Prostate gland (tissue), 2 donors: ENCODE results near the gene SPRR2B. TPM values are rescaled to one million over a fixed set of nuclear protein-coding genes. Genes with fewer than 3 reads are reported as not detected.

Experiments
- DNase-seq: peaks from one replicate; pipeline ENCODE4 v3.0.0-alpha.2; 2019; ENCODE audit warnings: low spot score
- H3K27ac ChIP-seq, 2 donors: fragments of 200-600 bp; sonication (generic); 2 replicates each; pipeline ENCODE4 v1.5.1; 2017 to 2019
- H3K27me3 ChIP-seq: fragments of 200-600 bp; sonication (generic); replicated peaks from 2 replicates; pipeline ENCODE4 v1.5.1; 2019; ENCODE audit not compliant: insufficient read depth
- H3K36me3 ChIP-seq, 2 donors: fragments of 200-600 bp; sonication (generic); 1 replicate in 1 of 2; 2 replicates in 1 of 2; pipeline versions ENCODE4 v1.5.1 to v1.8.1; 2017 to 2019
- H3K4me1 ChIP-seq: fragments of 200-600 bp; sonication (generic); replicated peaks from 2 replicates; pipeline ENCODE4 v1.5.1; 2019
- H3K4me3 ChIP-seq, 2 donors: fragments of 200-600 bp; sonication (generic); 2 replicates each; pipeline ENCODE4 v1.5.1; 2017 to 2019
- H3K9me3 ChIP-seq: fragments of 200-600 bp; sonication (generic); 2 replicates; pipeline ENCODE4 v1.5.1; 2017
- POLR2A ChIP-seq: fragments of 450-650 bp; IDR thresholded peaks from one replicate; pipeline ENCODE4 v1.6.1; 2016; ENCODE audit warnings: antibody characterized with exemption, mild to moderate bottlenecking
- POLR2AphosphoS5 ChIP-seq: sonication (generic); formaldehyde crosslinking; IDR thresholded peaks from one replicate; pipeline ENCODE4 v1.6.1; 2017; ENCODE audit warnings: antibody characterized with exemption
- WGBS: methylation state at CpG from one replicate; pipeline ENCODE4 v1.1.5; 2018; 5-methylcytosine and 5-hydroxymethylcytosine counted together
- intact Hi-C: fragments of 100-400 bp; cut with DNase I; formaldehyde crosslinking; loops from one replicate; pipeline ENCODE4 v1.14.2; 2022
- total RNA-seq, 2 donors: library from RNA; depleted of rRNA; stranded (reverse); fragments of >200 nt; gene quantifications; one replicate each; pipeline ENCODE4 v1.1.0, GENCODE V29; 2016
- TF ChIP-seq, protein P1 (sequence below), 4 experiments: fragments of 200-600 bp in 2 of 4; fragments of 450-650 bp in 2 of 4; sonication (generic) in 2 of 4; IDR thresholded peaks; 1 replicate in 3 of 4; 2 replicates in 1 of 4; pipeline ENCODE4 v1.5.1; 2016 to 2019; ENCODE audit warnings: antibody characterized with exemption in 4 of 4, mild to moderate bottlenecking in 2 of 4, moderate library complexity in 2 of 4

The SPRR2B gene
- total RNA-seq, 2 donors from 2014 or later, result not detected

DNA sequence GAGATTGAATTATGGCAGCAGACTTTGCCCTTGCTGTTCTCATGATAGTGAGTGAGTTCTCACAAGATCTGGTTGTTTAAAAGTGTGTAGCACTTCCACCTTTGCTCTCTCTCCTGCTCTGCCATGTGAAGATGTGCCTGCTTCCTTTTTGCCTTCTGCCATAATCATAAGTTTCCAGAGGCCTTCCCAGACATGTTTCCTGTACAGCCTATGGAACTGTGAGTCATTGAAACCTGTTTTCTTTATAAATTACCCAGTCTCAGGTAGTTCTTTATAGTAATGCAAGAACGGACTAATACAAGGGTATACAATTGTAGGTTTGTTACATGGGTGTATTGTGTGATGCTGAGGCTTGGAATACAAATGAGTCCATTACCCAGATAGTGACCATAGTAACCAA, 36.2 kb downstream of the SPRR2B start:
- Histone ChIP-seq H3K9me3 (no peaks in the 10 kb centered on the region), H3K27me3 (no peaks in the 10 kb centered on the region), H3K36me3 (no peaks in the 10 kb centered on the region), H3K4me3 (no peak overlapping the region), H3K27ac (no peak overlapping the region), H3K4me1 (no peaks in the 10 kb centered on the region)
- WGBS, result 75% methylated on average over 1 of the region's 1 CpG
- intact Hi-C loops, result no loop called here
- TF ChIP-seq POLR2AphosphoS5 (no peak), POLR2A (no peak)
- TF ChIP-seq, protein P1, sequence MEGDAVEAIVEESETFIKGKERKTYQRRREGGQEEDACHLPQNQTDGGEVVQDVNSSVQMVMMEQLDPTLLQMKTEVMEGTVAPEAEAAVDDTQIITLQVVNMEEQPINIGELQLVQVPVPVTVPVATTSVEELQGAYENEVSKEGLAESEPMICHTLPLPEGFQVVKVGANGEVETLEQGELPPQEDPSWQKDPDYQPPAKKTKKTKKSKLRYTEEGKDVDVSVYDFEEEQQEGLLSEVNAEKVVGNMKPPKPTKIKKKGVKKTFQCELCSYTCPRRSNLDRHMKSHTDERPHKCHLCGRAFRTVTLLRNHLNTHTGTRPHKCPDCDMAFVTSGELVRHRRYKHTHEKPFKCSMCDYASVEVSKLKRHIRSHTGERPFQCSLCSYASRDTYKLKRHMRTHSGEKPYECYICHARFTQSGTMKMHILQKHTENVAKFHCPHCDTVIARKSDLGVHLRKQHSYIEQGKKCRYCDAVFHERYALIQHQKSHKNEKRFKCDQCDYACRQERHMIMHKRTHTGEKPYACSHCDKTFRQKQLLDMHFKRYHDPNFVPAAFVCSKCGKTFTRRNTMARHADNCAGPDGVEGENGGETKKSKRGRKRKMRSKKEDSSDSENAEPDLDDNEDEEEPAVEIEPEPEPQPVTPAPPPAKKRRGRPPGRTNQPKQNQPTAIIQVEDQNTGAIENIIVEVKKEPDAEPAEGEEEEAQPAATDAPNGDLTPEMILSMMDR (IDR thresholded peaks at IDR 0.05), result no peak
- DNase-seq, result no peak

DNA sequence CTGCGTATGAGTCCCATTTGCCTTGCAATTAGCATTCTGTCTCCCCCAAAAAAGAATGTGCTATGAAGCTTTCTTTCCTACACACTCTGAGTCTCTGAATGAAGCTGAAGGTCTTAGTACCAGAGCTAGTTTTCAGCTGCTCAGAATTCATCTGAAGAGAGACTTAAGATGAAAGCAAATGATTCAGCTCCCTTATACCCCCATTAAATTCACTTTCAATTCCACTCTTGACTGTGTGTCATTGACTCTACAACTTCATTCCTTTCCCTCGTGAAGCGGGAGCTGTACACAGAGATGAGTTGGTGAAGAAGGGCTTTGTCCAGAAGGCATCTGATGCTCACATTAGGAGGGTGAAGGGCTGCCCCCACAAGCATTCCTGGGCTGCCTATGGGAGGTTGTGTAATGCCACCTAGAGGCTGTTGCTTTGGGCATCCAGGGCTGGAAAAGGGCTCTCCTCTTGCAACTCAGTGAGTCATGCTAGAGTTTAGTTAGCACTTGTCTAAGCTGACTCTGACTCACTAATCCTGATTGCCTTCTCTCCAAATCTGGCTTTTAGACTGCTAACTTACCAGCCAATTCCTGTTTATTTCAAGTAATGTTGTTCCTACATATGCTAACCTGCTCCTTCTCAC, 38.6 kb downstream of the SPRR2B start:
- Histone ChIP-seq H3K27ac (no peak overlapping the region), H3K36me3 (no peaks in the 10 kb centered on the region), H3K4me3 (no peak overlapping the region), H3K9me3 (no peaks in the 10 kb centered on the region), H3K27me3 (no peaks in the 10 kb centered on the region), H3K4me1 (no peaks in the 10 kb centered on the region)
- WGBS, result 30% methylated on average over 3 of the region's 3 CpGs
- no peak for DNase-seq
- intact Hi-C loops, result no loop called here
- TF ChIP-seq POLR2A (no peak), POLR2AphosphoS5 (no peak)
- TF ChIP-seq, protein P1 (IDR thresholded peaks at IDR 0.05), result no peak

DNA sequence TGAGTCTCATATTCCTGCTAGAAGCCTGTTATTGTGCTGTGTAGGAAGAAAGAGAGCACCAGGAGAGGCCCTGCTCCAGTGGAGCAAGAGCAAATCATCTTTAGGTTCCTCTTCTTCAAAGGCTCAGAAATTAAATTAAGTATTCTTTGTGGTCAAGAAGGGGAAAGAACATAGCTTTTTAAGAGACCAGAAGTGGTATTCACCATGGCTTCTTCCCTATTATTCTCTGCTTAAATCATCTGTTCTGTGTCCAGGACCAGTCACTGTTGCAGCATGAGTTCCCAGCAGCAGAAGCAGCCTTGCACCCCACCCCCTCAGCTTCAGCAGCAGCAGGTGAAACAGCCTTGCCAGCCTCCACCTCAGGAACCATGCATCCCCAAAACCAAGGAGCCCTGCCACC, 39.3 kb downstream of the SPRR2B start:
- H3K36me3 ChIP-seq, result no peaks in the 10 kb centered on the region
- TF ChIP-seq POLR2AphosphoS5, result no peak
- TF ChIP-seq, protein P1 (IDR thresholded peaks at IDR 0.05), result no peak
- TF ChIP-seq POLR2A, result no peak
- H3K4me3 ChIP-seq, result no peak overlapping the region
- H3K9me3 ChIP-seq, result no peaks in the 10 kb centered on the region
- intact Hi-C loops, result no loop called here
- H3K4me1 ChIP-seq, result no peaks in the 10 kb centered on the region
- H3K27me3 ChIP-seq, result no peaks in the 10 kb centered on the region
- DNase-seq, result no peak
- no peak overlapping the region for H3K27ac ChIP-seq

DNA sequence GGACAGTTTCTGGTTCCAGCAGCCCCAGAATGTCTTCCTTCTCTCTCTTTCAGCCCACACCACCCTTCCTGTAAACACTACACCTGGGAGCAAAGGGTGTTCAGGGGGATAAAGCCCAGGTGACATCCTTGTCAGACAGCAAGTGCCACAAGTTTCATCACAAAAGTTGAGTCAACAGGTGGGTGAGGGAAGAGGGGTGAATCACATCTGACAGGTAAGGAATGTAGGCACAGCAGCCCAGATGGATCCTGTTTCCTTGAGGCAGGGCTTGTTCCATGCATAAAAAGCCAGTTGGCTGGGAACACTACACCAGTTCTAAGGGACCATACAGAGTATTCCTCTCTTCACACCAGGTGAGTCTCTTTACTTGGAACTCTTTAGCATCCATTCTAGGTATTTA, 40.5 kb downstream of the SPRR2B start, which contains the start of gene SPRR1B:
Gene SPRR1B (plus strand): TSS at position 309 of the 400 bp plus-strand sequence. CDS start 1,143 bp downstream, outside the sequence.
- Histone ChIP-seq H3K27me3 (no peaks in the 10 kb centered on the region), H3K27ac (no peak within 1 kb of the TSS), H3K4me3 (no peak within 1 kb of the TSS), H3K4me1 (no peaks in the 10 kb centered on the region), H3K36me3 (no peaks in the 10 kb centered on the region), H3K9me3 (no peaks in the 10 kb centered on the region)
- intact Hi-C loops, result no loop called here
- no peak for DNase-seq
- TF ChIP-seq POLR2AphosphoS5, result no peak
- TF ChIP-seq, protein P1 (IDR thresholded peaks at IDR 0.05), result no peak
- TF ChIP-seq POLR2A, result no peak

DNA sequence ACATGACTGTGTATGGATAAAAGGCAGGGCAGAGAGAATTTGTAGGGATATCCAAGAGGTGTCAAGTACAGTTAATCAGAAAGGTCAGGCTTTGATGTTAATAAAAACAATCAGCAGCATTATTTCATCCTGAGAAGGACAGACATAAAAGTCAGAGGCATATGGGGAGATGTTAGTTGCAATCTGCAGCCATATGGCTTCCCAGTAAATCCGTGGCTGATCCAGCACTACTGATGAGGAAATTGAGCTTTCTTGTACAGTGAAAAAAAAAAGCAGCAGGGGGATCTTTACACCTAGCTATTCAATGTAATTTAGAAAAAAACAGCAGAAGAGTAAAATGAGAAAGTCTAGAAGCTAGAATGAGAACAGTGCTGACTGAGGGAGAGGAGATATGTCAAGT, 42.6 kb downstream of the SPRR2B start:
- 76% methylated on average over 1 of the region's 1 CpG for WGBS

More for the DNA sequence above, 42.6 kb downstream of the SPRR2B start:
- no peaks in the 10 kb centered on the region for H3K4me1 ChIP-seq
- no peaks in the 10 kb centered on the region for H3K9me3 ChIP-seq
- no peak overlapping the region for H3K4me3 ChIP-seq
- TF ChIP-seq POLR2A (no peak), POLR2AphosphoS5 (no peak)
- TF ChIP-seq, protein P1 (IDR thresholded peaks at IDR 0.05), result no peak
- H3K27ac ChIP-seq, result no peak overlapping the region
- intact Hi-C loops, result no loop called here
- no peaks in the 10 kb centered on the region for H3K27me3 ChIP-seq
- DNase-seq, result no peak
- no peaks in the 10 kb centered on the region for H3K36me3 ChIP-seq
